HEK293 (cell line): ENCODE measurements around the gene PPEF1.
"Not testable (repeated sequence)": the region's sequence is repeated elsewhere in the genome, so short reads cannot be mapped to it uniquely, and the experiment has no call there.

Experiments used
- CTCF ChIA-PET: fragments of 350-600 bp; formaldehyde crosslinking; extraction: SDS; loops from one replicate; lab custom pipeline; 2021; ENCODE audit warnings: antibody characterized with exemption; lab: Yijun Ruan, JAX
- POLR2A ChIA-PET: fragments of 300-600 bp; formaldehyde crosslinking; extraction: SDS; loops from one replicate; lab custom pipeline; 2020; ENCODE audit warnings: antibody characterized with exemption, inconsistent platforms; lab: Yijun Ruan, JAX
- H3K27ac ChIP-seq: fragments of 200-500 bp; sonication (Bioruptor generic); 2 replicates; pipeline ENCODE4 v1.5.1; 2014; ENCODE audit warnings: low read depth, low read length, control low read depth, inconsistent platforms; ENCODE audit errors: extremely low read depth
- H3K36me3 ChIP-seq, 2 experiments: fragments of 200-500 bp in 1 of 2; sonication (Bioruptor generic) in 1 of 2; 1 replicate in 1 of 2; 2 replicates in 1 of 2; pipeline ENCODE4 v1.5.1; 2014 to 2017; ENCODE audit warnings: inconsistent platforms in 2 of 2, low read length in 2 of 2; ENCODE audit not compliant: control insufficient read depth in 2 of 2, insufficient read depth in 1 of 2
- H3K4me1 ChIP-seq: fragments of 200-500 bp; sonication (Bioruptor generic); 2 replicates; pipeline ENCODE4 v1.5.1; 2014; ENCODE audit warnings: mild to moderate bottlenecking, low read length, inconsistent platforms; ENCODE audit not compliant: control insufficient read depth, insufficient read depth
- H3K4me3 ChIP-seq: 2 replicates; pipeline ENCODE4 v1.5.1; 2011; ENCODE audit warnings: low read depth, mild to moderate bottlenecking, control low read depth, low read length, moderate library complexity
- H3K9me3 ChIP-seq: fragments of 200-500 bp; sonication (Bioruptor generic); 2 replicates; pipeline ENCODE4 v1.5.1; 2014; ENCODE audit warnings: low read depth, low read length, inconsistent platforms; ENCODE audit not compliant: control insufficient read depth, insufficient read depth
- GFI1B ChIP-seq: fragments of 450-650 bp; formaldehyde crosslinking; IDR thresholded peaks from 2 replicates; pipeline ENCODE4 v1.5.1; 2016; ENCODE audit warnings: missing biosample characterization, missing genetic modification characterization
- GLIS2 ChIP-seq: fragments of 450-650 bp; formaldehyde crosslinking; IDR thresholded peaks from 2 replicates; pipeline ENCODE4 v1.5.1; 2016; ENCODE audit warnings: missing biosample characterization, missing genetic modification characterization
- PRDM1 ChIP-seq: fragments of 450-650 bp; formaldehyde crosslinking; IDR thresholded peaks from 2 replicates; pipeline ENCODE4; 2016; ENCODE audit warnings: missing biosample characterization, missing genetic modification characterization
- SP2 ChIP-seq: fragments of 450-650 bp; formaldehyde crosslinking; IDR thresholded peaks from 2 replicates; pipeline ENCODE4 v1.5.1; 2016; ENCODE audit warnings: missing biosample characterization, missing genetic modification characterization
- SP3 ChIP-seq: fragments of 450-650 bp; formaldehyde crosslinking; IDR thresholded peaks from 2 replicates; pipeline ENCODE4 v1.5.1; 2016; ENCODE audit warnings: missing biosample characterization, missing genetic modification characterization
- YY2 ChIP-seq: fragments of 450-650 bp; formaldehyde crosslinking; IDR thresholded peaks from 2 replicates; pipeline ENCODE4 v1.5.1; 2016; ENCODE audit warnings: missing biosample characterization, missing genetic modification characterization
- ZNF2 ChIP-seq: fragments of 450-650 bp; formaldehyde crosslinking; IDR thresholded peaks from 2 replicates; pipeline ENCODE4 v1.5.1; 2016; ENCODE audit warnings: missing biosample characterization, missing genetic modification characterization
- ZNF354C ChIP-seq: fragments of 450-650 bp; formaldehyde crosslinking; IDR thresholded peaks from 2 replicates; pipeline ENCODE4 v1.5.1; 2016; ENCODE audit warnings: missing biosample characterization, missing genetic modification characterization, low read depth, borderline replicate concordance
- ZNF600 ChIP-seq: fragments of 450-650 bp; formaldehyde crosslinking; IDR thresholded peaks from 2 replicates; pipeline ENCODE4 v1.5.1; 2016; ENCODE audit warnings: missing biosample characterization, missing genetic modification characterization
- ZNF624 ChIP-seq: fragments of 450-650 bp; formaldehyde crosslinking; IDR thresholded peaks from 2 replicates; pipeline ENCODE4 v1.5.1; 2017; ENCODE audit warnings: missing biosample characterization, missing genetic modification characterization
- ZNF747 ChIP-seq: fragments of 450-650 bp; formaldehyde crosslinking; IDR thresholded peaks from 2 replicates; pipeline ENCODE4 v1.5.1; 2016; ENCODE audit warnings: missing biosample characterization, missing genetic modification characterization
- ZNF837 ChIP-seq: fragments of 450-650 bp; formaldehyde crosslinking; IDR thresholded peaks from 2 replicates; pipeline ENCODE4 v1.5.1; 2016; ENCODE audit warnings: missing biosample characterization, missing genetic modification characterization
- TF ChIP-seq, protein P1 (sequence below): fragments of 450-650 bp; formaldehyde crosslinking; IDR thresholded peaks from 2 replicates; pipeline ENCODE4 v1.5.1; 2017; ENCODE audit warnings: missing biosample characterization, missing genetic modification characterization
- TF ChIP-seq, protein P2 (sequence below): fragments of 450-650 bp; formaldehyde crosslinking; IDR thresholded peaks from 2 replicates; pipeline ENCODE4 v1.5.1; 2016; ENCODE audit warnings: missing biosample characterization, missing genetic modification characterization
- TF ChIP-seq, protein P3 (sequence below): fragments of 450-650 bp; formaldehyde crosslinking; IDR thresholded peaks from 2 replicates; pipeline ENCODE4 v1.5.1; 2016; ENCODE audit warnings: missing biosample characterization, missing genetic modification characterization, low read depth
- TF ChIP-seq, protein P4 (sequence below): fragments of 450-650 bp; formaldehyde crosslinking; IDR thresholded peaks from 2 replicates; pipeline ENCODE4 v1.5.1; 2016; ENCODE audit warnings: missing biosample characterization, missing genetic modification characterization, low read depth

The PPEF1 gene

DNA sequence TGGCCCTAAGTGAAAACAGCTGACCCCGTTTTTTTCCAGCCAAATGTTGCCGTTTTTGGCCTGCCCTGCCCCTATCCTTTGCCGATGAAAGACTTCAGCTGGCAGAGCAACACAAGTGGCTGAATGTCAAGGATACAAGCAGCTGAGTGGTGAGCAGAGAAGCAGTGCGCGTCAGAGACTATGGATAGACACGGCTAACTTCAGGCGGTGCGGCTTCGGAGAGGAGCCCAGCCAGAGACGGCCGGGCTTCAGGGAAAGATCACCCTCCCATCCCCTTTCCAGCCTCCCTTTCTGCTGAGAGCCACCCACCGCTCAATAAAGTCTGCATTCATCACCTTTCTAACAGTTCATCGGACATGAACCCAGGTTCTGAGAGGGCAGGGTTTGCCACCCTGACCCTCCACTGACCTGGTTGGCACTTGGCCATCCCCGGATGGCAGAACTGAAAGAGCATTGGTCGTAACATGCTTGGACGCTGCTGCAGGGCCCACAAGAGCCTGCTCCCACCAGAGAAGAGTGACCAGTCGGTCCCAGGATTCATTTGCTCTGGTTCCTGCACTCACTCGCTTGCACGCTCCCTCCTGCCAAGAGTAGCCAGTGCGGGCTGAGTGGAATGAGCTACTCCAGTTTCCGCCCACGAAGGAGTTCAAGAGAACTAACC lies 125.8 kb downstream of the PPEF1 start:
- no peaks in the 10 kb centered on the region for H3K9me3 ChIP-seq
- no peak overlapping the region for H3K27ac ChIP-seq
- no peaks in the 10 kb centered on the region; the same call in 1 of the 2 replicates for H3K4me1 ChIP-seq
- H3K4me3 ChIP-seq: no peak overlapping the region
- H3K36me3 ChIP-seq: no peaks in the 10 kb centered on the region
- CTCF ChIA-PET: interaction anchor here (0.6 kb wide), 1 partner anchor 50 kb away, joined by 3 read pairs; no protein-coding TSS in a partner anchor
- POLR2A ChIA-PET: no interaction called here
- TF ChIP-seq SP3 (tag by site-specific recombination) (no peak), GFI1B (no peak), ZNF600 (no peak), SP2 (tag by site-specific recombination) (no peak), GLIS2 (tag by site-specific recombination) (no peak), ZNF624 (tag by site-specific recombination) (no peak), YY2 (no peak), ZNF2 (tag by site-specific recombination) (no peak), ZNF354C (tag by site-specific recombination) (no peak), ZNF747 (tag by site-specific recombination) (no peak), PRDM1 (tag by site-specific recombination) (no peak), ZNF837 (no peak)
- TF ChIP-seq, protein P1, sequence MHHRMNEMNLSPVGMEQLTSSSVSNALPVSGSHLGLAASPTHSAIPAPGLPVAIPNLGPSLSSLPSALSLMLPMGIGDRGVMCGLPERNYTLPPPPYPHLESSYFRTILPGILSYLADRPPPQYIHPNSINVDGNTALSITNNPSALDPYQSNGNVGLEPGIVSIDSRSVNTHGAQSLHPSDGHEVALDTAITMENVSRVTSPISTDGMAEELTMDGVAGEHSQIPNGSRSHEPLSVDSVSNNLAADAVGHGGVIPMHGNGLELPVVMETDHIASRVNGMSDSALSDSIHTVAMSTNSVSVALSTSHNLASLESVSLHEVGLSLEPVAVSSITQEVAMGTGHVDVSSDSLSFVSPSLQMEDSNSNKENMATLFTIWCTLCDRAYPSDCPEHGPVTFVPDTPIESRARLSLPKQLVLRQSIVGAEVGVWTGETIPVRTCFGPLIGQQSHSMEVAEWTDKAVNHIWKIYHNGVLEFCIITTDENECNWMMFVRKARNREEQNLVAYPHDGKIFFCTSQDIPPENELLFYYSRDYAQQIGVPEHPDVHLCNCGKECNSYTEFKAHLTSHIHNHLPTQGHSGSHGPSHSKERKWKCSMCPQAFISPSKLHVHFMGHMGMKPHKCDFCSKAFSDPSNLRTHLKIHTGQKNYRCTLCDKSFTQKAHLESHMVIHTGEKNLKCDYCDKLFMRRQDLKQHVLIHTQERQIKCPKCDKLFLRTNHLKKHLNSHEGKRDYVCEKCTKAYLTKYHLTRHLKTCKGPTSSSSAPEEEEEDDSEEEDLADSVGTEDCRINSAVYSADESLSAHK: no peak
- TF ChIP-seq, protein P2, sequence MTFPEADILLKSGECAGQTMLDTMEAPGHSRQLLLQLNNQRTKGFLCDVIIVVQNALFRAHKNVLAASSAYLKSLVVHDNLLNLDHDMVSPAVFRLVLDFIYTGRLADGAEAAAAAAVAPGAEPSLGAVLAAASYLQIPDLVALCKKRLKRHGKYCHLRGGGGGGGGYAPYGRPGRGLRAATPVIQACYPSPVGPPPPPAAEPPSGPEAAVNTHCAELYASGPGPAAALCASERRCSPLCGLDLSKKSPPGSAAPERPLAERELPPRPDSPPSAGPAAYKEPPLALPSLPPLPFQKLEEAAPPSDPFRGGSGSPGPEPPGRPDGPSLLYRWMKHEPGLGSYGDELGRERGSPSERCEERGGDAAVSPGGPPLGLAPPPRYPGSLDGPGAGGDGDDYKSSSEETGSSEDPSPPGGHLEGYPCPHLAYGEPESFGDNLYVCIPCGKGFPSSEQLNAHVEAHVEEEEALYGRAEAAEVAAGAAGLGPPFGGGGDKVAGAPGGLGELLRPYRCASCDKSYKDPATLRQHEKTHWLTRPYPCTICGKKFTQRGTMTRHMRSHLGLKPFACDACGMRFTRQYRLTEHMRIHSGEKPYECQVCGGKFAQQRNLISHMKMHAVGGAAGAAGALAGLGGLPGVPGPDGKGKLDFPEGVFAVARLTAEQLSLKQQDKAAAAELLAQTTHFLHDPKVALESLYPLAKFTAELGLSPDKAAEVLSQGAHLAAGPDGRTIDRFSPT (tag by site-specific recombination): no peak
- TF ChIP-seq, protein P3, sequence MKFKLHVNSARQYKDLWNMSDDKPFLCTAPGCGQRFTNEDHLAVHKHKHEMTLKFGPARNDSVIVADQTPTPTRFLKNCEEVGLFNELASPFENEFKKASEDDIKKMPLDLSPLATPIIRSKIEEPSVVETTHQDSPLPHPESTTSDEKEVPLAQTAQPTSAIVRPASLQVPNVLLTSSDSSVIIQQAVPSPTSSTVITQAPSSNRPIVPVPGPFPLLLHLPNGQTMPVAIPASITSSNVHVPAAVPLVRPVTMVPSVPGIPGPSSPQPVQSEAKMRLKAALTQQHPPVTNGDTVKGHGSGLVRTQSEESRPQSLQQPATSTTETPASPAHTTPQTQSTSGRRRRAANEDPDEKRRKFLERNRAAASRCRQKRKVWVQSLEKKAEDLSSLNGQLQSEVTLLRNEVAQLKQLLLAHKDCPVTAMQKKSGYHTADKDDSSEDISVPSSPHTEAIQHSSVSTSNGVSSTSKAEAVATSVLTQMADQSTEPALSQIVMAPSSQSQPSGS (tag by site-specific recombination): no peak
- TF ChIP-seq, protein P4, sequence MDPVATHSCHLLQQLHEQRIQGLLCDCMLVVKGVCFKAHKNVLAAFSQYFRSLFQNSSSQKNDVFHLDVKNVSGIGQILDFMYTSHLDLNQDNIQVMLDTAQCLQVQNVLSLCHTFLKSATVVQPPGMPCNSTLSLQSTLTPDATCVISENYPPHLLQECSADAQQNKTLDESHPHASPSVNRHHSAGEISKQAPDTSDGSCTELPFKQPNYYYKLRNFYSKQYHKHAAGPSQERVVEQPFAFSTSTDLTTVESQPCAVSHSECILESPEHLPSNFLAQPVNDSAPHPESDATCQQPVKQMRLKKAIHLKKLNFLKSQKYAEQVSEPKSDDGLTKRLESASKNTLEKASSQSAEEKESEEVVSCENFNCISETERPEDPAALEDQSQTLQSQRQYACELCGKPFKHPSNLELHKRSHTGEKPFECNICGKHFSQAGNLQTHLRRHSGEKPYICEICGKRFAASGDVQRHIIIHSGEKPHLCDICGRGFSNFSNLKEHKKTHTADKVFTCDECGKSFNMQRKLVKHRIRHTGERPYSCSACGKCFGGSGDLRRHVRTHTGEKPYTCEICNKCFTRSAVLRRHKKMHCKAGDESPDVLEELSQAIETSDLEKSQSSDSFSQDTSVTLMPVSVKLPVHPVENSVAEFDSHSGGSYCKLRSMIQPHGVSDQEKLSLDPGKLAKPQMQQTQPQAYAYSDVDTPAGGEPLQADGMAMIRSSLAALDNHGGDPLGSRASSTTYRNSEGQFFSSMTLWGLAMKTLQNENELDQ: no peak
- TF ChIP-seq, all 188 proteins: peak for 0

DNA sequence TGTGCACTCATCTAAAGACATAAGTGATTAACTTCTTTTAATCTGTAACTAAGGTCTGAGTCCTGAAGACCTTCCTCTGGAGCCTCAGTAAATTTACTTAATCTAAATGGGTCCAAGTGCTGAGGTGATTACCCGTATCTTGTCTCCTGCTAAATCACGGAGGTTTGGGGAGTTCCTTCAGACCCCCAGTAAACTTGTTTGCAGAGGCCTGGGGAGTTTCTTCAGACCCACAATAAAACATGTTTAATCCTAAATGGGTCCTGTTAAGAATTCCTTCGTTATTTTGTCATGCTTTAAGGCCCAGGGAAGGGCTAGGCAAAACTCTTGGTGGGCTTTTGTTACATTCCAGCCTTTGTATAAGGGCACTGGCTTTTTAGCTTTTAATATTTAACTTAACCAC lies 140.5 kb downstream of the PPEF1 start:
- CTCF ChIA-PET, POLR2A ChIA-PET, H3K27ac ChIP-seq, H3K4me3 ChIP-seq, H3K9me3 ChIP-seq, H3K36me3 ChIP-seq, H3K4me1 ChIP-seq: not testable (repeated sequence)
